Neural cell (in vitro differentiated cells): ENCODE measurements around the gene LSM14B. TPM values are rescaled to one million over a fixed set of nuclear protein-coding genes. Genes with fewer than 3 reads are reported as not detected.

ENCODE experiments used
- H2AFZ ChIP-seq: fragments of 200-600, 300-800 bp; sonication (generic), shearing (Covaris generic); 2 replicates; pipeline ENCODE4 v1.6.0; 2014; ENCODE audit warnings: low read depth, mild to moderate bottlenecking, antibody characterized with exemption, low read length, moderate library complexity
- H3F3A ChIP-seq: fragments of 200-600 bp; shearing (Covaris generic); 2 replicates; pipeline ENCODE4 v1.6.1; 2016; ENCODE audit warnings: mild to moderate bottlenecking, moderate library complexity, mixed read lengths, antibody characterized with exemption, low read length; ENCODE audit not compliant: insufficient read depth, poor library complexity, severe bottlenecking
- H3K27ac ChIP-seq: fragments of 200-600, 300-800 bp; sonication (generic), shearing (Covaris generic); 2 replicates; pipeline ENCODE4 v1.5.1; 2014; ENCODE audit warnings: mild to moderate bottlenecking, low read length, moderate library complexity
- H3K27me3 ChIP-seq: fragments of 300-800, 200-600 bp; sonication (generic), shearing (Covaris generic); 2 replicates; pipeline ENCODE4 v1.6.0; 2014; ENCODE audit warnings: mild to moderate bottlenecking, low read depth, low read length, moderate library complexity; ENCODE audit not compliant: insufficient read depth
- H3K36me3 ChIP-seq: fragments of 300-800, 200-600 bp; sonication (generic), shearing (Covaris generic); 2 replicates; pipeline ENCODE4 v1.5.1; 2014; ENCODE audit warnings: mild to moderate bottlenecking, antibody characterized with exemption, low read length, moderate library complexity; ENCODE audit not compliant: insufficient read depth
- H3K4me2 ChIP-seq: fragments of 300-800, 200-600 bp; sonication (generic), shearing (Covaris generic); 2 replicates; pipeline ENCODE4 v1.6.0; 2014; ENCODE audit warnings: mild to moderate bottlenecking, low read length
- H3K4me3 ChIP-seq: fragments of 300-800, 200-600 bp; sonication (generic), shearing (Covaris generic); 2 replicates; pipeline ENCODE4 v1.5.1; 2014; ENCODE audit warnings: mild to moderate bottlenecking, low read length, moderate library complexity
- H3K79me2 ChIP-seq: fragments of 200-600 bp; shearing (Covaris generic); replicated peaks from 2 replicates; pipeline ENCODE4 v1.6.0; 2014; ENCODE audit warnings: mild to moderate bottlenecking, low read length, moderate library complexity; ENCODE audit not compliant: insufficient read depth
- H3K9ac ChIP-seq: fragments of 300-800, 200-600 bp; sonication (generic), shearing (Covaris generic); 2 replicates; pipeline ENCODE4 v1.6.1; 2016; ENCODE audit warnings: mild to moderate bottlenecking, low read length, mixed read lengths
- H3K9me2 ChIP-seq: fragments of 200-600 bp; shearing (Covaris generic); 2 replicates; pipeline ENCODE4 v1.6.1; 2016; ENCODE audit warnings: mild to moderate bottlenecking, low read length, mixed read lengths; ENCODE audit not compliant: insufficient read depth
- H3K9me3 ChIP-seq: fragments of 200-600, 300-800 bp; sonication (generic), shearing (Covaris generic); 2 replicates; pipeline ENCODE4 v1.6.1; 2016; ENCODE audit warnings: mild to moderate bottlenecking, mixed run types, low read length, moderate library complexity, mixed read lengths
- H4K20me1 ChIP-seq: fragments of 200-600 bp; shearing (Covaris generic); 2 replicates; pipeline ENCODE4 v1.6.1; 2016; ENCODE audit warnings: mild to moderate bottlenecking, mixed run types; ENCODE audit not compliant: insufficient read depth
- CTCF ChIP-seq: fragments of 450-650 bp; IDR thresholded peaks from 2 replicates; pipeline ENCODE4 v1.5.1; 2014; ENCODE audit warnings: antibody characterized with exemption, mild to moderate bottlenecking, moderate library complexity; ENCODE audit not compliant: poor library complexity, severe bottlenecking
- EP300 ChIP-seq: fragments of 450-650 bp; conservative IDR thresholded peaks from 2 replicates; pipeline ENCODE4 v1.6.1; 2014; ENCODE audit warnings: antibody characterized with exemption, mild to moderate bottlenecking, moderate library complexity; ENCODE audit not compliant: poor library complexity, severe bottlenecking
- EZH2 ChIP-seq: fragments of 200-600, 300-800 bp; shearing (Covaris generic), sonication (generic); IDR thresholded peaks from 2 replicates; pipeline ENCODE4 v1.6.1; 2014; ENCODE audit warnings: antibody characterized with exemption, low read length, borderline replicate concordance, mild to moderate bottlenecking; ENCODE audit not compliant: insufficient read depth, poor library complexity, severe bottlenecking
- MXI1 ChIP-seq: fragments of 450-650 bp; conservative IDR thresholded peaks from 2 replicates; pipeline ENCODE4 v1.6.1; 2014; ENCODE audit warnings: antibody characterized with exemption, mild to moderate bottlenecking; ENCODE audit not compliant: poor library complexity, severe bottlenecking
- POLR2AphosphoS5 ChIP-seq: IDR thresholded peaks from 2 replicates; pipeline ENCODE4 v1.6.1; 2012
- RAD21 ChIP-seq: fragments of 450-650 bp; conservative IDR thresholded peaks from 2 replicates; pipeline ENCODE4 v1.6.1; 2014; ENCODE audit warnings: antibody characterized with exemption, mild to moderate bottlenecking, moderate library complexity
- REST ChIP-seq: IDR thresholded peaks from 2 replicates; pipeline ENCODE4 v1.6.1; 2012; ENCODE audit warnings: borderline replicate concordance
- SMC3 ChIP-seq: fragments of 450-650 bp; conservative IDR thresholded peaks from 2 replicates; pipeline ENCODE4 v1.6.1; 2014; ENCODE audit warnings: antibody characterized with exemption, mild to moderate bottlenecking, moderate library complexity; ENCODE audit not compliant: poor library complexity
- TAF1 ChIP-seq: IDR thresholded peaks from 2 replicates; pipeline ENCODE4 v1.6.1; 2012; ENCODE audit warnings: low read depth
- polyA plus RNA-seq: library from polyadenylated mRNA; depleted of rRNA; stranded (reverse); fragments of >200 nt; gene quantifications from 2 replicates; pipeline ENCODE4 v1.2.3, GENCODE V29; 2014

Gene LSM14B
- polyA plus RNA-seq, 1 donor from 2014 or later: 213 TPM

GRCh38 chr20:62120365-62120762 is 1.9 kb upstream of the LSM14B start:
- Histone ChIP-seq H2AFZ (no peak overlapping the region), H3K4me2 (no peak overlapping the region), H3K9ac (no peak overlapping the region), H3K9me2 (no peaks in the 10 kb centered on the region), H3K4me3 (no peak overlapping the region), H3F3A (peaks cover 6% of the 10 kb centered on the region), H4K20me1 (peaks cover 14% of the 10 kb centered on the region), H3K27me3 (no peaks in the 10 kb centered on the region), H3K9me3 (no peaks in the 10 kb centered on the region), H3K27ac (no peak overlapping the region), H3K36me3 (no peaks in the 10 kb centered on the region), H3K79me2 (peaks cover 24% of the 10 kb centered on the region)
- TF ChIP-seq CTCF: no peak
- no peak for TF ChIP-seq EZH2
- no peak for TF ChIP-seq EP300
- TF ChIP-seq MXI1: no peak
- TF ChIP-seq REST: no peak
- no peak for TF ChIP-seq SMC3
- TF ChIP-seq TAF1: no peak
- no peak for TF ChIP-seq RAD21
- no peak for TF ChIP-seq POLR2AphosphoS5

- TF ChIP-seq SMC3 (no peak), MXI1 (no peak), REST (no peak)
- Histone ChIP-seq H3K36me3 (no peaks in the 10 kb centered on the region), H2AFZ (peak overlapping the region; percentile 56), H3K4me2 (peak overlapping the region; percentile 80), H3F3A (peaks cover 6% of the 10 kb centered on the region), H3K9ac (peak overlapping the region; percentile 68), H3K9me2 (no peaks in the 10 kb centered on the region), H3K27me3 (no peaks in the 10 kb centered on the region), H3K27ac (peak overlapping the region; percentile 76), H3K4me3 (peak overlapping the region; percentile 74), H3K9me3 (no peaks in the 10 kb centered on the region), H3K79me2 (peaks cover 29% of the 10 kb centered on the region), H4K20me1 (peaks cover 14% of the 10 kb centered on the region)
Observed at GRCh38 chr20:62120990-62121775, 1.1 kb upstream of the LSM14B start.
